Glomerular visceral epithelial cell (primary cell): ENCODE results near the gene OBSCN.
"Not testable (repeated sequence)": the region's sequence is repeated elsewhere in the genome, so short reads cannot be mapped to it uniquely, and the experiment has no call there.

Experiments used
- DNase-seq: peaks from one replicate; pipeline ENCODE4 v3.0.0-alpha.2; 2016; ENCODE audit errors: extremely low spot score

Gene OBSCN

DNA sequence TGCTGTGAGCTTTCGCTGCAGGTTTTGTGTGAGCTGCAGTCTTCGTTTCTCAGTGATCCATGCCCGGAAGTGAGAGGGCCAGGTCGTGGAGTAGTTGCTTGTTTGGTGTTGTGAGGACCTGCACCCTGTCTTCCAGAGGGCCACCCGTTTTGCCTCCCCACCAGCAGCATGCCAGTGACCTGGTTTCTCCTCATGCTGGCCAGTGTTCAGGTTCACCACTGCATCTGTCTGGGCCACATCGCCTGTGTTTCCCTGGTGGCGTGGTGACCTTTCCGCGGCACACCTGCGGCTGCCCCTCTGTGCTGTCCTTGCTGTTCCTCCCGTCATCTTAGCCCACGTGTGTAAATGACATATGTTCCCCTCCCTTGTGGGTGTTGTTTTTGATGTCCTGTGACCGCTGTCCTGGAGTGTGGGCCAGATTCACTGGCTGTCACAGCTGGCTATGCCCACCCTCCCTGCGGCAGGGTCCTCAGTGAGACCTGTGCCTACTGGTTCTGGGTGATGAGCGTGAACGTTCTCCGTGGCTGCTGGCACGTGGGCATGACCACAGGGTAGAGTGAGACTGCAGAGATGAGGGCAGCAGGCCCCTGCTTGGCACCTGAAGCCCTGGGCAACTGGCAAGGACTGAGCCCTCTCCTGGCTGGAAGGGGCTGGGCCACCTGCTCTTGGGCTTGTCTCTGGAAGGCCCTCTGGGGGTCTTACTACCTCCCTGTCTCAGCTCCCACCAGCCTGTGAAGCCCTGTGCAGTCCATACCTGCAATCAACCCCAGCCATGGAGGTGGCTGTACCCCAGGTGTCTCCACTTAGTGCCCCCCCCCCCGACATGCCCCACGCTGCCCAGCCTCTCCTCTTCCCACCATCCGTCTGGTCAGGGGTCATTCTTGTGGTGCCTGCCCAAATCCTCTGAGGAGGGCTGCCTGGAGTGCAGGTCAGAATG is 35.0 kb upstream of the OBSCN start:
- DNase-seq: no peak

- not testable (repeated sequence) for DNase-seq
Observed at GRCh38 chr1:228173528-228174481, 34.0 kb upstream of the OBSCN start.

DNA sequence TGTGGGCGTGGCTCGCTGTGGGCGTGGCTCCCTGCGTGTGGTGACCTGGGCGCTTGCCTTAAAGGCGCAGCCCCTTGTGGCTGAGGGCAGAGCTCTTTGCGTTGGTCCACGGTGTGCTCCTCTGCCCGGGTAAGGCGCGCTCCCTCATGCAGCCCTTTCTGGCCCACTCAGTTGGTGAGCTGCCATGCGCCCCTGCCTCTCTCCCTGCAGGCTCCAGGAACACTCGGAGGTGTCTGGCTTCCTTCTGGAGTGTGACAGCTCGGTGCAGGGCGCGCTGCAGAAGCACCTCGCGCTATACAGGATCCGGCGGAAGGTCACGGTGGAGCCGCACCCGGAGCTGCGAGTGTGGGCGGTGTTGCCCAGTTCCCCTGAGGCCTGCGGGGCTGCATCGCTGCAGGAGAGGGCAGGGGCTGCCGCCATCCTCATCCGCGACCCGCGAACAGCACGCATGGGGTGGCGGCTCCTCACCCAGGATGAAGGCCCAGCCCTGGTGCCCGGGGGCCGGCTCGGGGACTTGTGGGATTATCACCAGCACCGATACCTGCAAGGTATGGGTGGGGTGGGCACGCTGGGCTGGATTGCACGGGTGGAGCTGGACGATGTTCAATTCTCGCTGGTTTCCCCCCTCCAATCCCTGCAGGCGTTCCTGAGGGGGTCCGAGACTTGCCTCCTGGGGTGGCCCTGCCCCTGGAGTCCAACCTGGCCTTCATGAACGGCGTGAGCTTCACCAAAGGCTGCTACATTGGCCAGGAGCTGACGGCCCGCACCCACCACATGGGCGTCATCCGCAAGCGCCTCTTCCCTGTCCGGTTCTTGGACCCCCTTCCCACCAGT is 33.1 kb upstream of the OBSCN start:
- no peak for DNase-seq

DNA sequence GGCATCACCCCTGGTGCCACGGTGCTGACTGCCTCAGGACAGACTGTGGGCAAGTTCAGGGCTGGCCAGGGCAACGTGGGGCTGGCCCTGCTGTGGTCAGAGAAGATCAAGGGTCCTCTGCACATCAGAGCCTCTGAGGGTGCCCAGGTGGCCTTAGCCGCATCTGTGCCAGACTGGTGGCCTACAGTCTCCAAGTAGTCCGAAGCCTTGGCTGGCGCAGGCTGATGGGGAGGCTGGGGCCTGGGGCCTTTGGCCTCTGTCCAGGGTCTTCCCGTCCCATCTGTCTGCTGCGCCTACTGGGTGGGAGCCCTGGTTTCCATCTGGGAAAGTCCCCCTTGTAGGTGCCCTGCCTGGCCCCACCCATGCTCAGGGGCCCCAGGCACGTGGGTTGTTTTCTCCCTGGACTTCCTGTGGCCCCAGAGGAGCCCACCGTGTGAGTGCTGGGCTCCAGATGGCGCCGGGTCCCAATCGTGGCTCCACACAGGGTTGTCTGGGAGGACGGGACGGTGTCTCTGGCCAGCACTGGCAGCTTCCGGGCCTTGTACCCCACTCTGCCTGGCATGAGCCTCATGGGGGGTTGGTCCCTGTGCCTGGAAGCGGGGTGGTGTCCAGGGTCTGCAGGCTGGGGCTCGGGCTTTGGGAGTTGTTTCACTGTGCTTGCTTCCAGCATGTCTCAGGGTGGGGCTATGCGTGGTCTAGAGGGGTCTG is 32.4 kb upstream of the OBSCN start:
- no peak for DNase-seq

DNA sequence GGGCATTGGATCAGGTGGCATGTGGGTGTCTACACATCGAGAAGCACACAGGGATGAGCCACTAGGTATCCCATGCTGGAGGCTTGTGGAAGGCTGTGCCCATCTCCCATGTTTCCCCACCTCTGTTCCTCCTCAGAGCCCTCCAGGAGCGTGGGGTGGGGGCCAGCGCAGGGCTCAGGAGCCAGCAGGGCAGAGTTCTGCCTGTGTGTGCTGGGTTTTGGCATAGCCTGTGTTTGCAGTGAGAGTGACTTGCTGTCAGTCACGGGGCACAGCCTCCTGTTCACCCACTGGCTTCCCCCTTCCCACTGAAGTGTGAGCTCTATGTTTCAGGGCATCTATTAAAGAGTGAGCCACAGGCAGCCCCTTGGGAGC is 31.8 kb upstream of the OBSCN start:
- no peak for DNase-seq

DNA sequence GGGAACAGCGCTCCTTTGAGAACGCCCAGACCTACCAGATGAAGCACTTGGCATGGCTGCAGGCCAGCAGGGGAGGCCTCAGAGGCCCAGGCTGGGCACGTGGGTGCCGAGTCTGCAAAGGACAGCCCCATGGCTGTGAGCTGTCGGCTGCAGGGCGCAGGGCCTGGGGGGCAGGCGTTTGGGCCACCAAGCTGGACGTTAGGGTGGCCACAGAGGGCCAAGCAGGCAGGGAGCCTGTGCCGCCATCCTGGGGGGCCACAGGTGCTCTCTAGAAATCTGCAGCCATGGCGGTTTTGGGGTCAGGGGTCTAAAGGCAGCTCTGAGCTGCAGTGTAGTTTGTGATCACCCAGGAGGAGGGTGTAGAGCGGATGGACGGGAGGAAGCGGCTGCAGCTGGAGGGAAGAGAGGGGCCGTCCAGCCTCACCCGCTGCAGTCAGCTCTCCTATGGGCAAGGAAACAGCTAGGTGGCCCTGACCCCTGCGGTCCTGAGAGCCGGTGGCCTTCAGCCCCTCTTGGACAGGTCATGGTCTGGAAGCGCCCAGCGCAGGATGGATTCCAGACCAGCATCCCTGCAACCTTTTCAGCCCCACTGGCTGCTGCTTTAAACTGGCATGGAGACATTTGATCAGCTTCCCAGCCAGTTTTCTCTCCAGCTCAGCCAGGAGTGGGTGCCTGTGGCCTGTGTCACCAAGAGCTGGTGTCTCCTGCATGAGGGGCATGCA is 31.2 kb upstream of the OBSCN start:
- DNase-seq: no peak

DNA sequence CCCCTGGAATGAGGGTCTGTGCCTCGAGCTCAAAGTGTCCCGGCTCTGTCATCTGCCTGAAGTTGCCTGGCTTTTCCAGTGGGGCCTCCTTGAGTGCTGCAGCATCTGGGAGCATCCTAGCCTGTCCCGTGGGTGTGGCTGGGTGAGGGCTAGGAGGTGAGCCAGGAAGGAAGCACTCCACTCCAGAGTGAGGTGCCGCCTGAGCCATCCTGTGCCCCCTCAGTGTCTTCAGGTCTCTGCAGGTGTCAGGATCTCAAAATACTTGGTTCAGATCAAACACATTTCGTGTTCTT is 30.7 kb upstream of the OBSCN start:
- no peak for DNase-seq

DNA sequence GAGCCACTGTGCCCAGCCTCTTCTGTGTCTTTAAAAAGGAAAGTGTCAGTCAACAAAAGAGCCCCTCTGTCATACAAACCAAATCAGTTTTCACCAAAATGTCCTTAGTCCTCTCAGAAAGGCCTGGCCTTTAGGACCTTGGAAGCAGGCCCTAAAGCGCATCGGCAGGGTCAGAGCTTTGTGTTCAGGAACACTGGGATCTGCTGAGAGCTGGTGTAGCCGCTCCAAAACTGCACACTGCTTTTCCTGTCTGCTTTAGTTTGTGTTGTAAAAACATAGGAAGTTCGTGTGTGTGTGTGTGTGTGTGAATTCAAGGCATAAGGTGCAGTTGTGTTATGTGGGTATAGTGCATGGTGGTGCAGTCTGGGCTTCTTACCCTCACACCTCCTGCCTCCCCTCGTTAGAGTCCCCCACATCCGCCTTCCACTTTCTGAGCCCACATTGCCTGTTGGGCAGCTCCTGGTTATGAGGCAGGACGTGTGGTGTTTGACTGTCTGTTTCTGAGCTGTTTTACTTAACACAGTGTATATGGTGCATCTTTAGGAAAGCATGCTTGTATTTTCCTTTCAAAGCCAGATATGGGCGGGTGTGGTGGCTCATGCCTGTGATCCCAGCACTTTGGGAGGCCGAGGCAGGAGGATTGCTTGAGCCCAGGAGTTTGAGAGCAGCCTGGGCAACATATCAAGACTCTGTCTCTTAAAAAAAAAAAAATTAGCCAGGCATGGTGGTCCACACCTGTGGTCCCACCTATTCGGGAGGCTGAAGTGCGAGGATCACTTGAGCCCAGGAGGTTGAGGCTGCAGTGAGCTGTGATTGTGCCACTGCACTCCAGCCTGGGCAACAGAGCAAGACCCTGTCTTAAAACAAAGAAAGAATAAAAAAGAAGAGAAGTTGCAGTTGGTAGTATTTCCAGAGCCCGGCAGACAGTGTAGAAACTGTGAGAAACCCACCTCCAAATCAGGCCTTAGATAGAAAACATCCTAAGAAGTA is 29.8 kb upstream of the OBSCN start:
- DNase-seq: no peak

DNA sequence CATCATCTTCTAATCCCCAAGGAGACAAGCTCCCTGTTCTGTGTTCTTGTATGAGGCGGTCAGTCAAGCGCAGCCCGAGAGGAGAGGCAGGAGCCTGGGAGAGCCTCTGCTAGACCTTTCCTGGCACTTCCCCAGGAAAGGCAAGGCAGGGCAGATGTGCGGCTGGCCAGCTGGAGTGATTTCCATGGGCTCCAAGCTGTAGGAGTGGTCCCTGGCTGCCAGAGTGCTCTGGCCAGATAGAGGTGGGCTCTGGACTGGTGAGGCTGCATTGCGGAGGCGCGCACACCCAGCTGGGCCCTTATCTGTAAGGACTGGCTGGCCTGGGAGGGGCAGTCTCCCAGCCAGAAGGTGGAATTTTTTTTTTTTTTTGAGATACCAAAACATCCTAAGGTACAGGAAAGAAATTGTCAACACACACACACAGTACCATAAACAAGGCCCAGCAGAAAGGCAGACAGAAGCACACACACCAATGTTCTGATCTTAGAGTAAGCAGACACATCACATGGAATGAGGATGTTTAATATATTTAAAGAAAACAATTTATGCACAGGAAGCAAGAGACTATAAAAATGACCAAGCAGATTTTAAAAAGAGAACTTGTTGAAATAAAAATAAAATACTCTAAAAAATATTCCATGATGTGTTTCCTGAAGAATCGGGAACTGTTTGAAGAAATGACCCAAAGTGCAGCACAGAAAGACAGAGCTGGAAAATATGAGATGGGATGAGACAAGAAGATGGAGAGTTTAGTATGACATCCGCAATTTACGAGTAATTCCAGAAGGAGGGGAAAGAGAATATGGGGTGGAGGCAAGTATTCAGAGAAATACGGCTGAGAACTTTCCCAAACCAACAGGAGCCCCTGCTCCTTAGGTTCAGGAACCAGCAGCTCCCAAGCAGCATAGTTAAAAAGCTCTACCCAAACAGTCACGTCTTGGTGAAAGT is 28.8 kb upstream of the OBSCN start:
- no peak for DNase-seq

- no peak for DNase-seq
Observed at GRCh38 chr1:228180271-228180958, 27.4 kb upstream of the OBSCN start.

DNA sequence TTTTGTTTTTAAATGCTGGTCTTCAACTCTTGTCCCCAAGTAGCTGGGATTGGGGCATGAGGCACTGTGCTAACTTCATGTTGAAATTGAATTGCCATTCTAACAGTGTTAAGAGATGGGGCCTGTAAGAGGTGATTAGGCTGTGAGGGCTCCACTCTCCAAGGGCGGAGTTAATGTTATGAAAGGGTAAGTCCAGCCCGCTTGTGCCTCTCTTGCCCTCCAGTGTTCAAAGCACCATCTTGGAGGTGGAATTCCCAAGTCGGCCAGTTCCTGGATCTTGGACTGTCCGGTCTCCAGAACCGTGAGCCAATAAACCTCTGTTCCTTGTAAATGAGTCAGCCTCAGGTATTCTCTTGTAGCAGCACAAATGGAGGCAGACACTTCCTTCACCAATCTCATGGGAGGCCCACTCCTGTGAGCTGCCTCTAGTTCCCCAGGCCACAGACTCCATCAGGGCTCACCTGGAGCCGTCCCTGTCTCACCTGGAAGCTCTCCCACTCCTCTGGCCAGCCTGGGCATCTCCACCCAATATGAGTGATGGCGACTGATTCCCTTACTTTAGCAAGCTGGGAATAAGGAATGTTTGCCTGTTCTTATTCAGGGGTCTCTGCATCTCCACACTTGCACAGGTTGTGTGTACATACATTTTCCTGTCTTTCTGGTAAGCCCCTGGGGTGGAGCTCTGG is 26.7 kb upstream of the OBSCN start:
- DNase-seq: no peak

- DNase-seq: no peak
Observed at GRCh38 chr1:228181645-228182034, 26.2 kb upstream of the OBSCN start.

- DNase-seq: no peak
Observed at GRCh38 chr1:228182296-228183030, 25.4 kb upstream of the OBSCN start.

DNA sequence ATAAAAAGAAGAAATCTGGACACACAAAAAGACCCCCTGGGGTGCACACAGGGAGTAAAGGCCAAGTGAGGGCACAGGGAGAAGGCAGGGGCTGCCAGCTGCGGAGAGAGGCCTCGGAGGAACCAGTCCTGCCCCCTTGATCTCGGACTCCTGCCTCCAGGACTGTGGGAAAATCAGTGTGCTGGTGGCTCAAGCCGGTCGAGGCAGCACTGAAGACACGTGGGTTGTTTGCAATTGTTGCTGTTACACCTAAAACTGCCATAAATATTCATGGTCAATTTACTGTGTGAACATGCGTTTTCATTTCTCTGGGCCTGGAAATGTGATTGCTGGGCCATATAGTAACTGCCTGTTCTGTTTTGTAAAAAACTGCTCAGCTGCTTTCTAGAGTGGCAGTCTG is 23.7 kb upstream of the OBSCN start:
- no peak for DNase-seq

DNA sequence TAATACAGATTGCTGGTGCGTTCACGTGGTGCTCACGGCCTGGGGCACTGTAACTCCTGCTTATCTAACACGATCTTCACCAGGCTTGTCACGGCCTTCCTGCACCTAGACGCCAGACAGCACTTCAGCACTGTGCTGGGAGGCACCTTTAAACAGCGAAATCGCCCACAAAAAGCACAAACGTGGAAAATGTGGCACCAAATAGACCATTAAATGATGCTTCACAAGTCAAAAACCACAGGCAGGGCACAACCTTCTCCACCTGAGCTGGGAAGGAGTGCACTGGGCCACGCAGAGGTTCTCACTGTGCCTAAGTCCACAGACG is 22.2 kb upstream of the OBSCN start:
- DNase-seq: no peak

DNA sequence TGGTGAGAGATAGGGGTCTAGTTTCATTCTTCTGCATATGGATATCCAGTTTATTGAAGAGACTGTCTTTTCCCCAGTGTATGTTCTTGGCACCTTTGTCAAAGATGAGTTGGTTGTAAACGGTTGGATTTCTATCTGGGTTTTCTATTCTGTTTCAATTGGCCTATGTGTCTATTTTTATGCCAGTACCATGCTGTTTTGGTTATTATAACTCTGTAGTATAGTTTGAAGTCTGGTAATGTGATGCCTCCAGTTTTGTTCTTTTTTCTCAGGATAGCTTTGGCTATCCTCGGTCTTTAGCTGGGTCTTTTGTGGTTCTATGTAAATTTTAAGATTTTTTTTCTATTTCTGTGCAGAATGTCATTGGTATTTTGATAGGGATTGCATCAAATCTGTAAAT is 19.6 kb upstream of the OBSCN start:
- not testable (repeated sequence) for DNase-seq

- no peak for DNase-seq
Observed at GRCh38 chr1:228190182-228190581, 17.7 kb upstream of the OBSCN start.
